WTC11 (cell line): ENCODE results near the gene EPN2. TPM values are rescaled to one million over a fixed set of nuclear protein-coding genes. Genes with fewer than 3 reads are reported as not detected.

Experiments used
- ATAC-seq: fragments of 200-7000 bp; cut with Tn5 transposase; 2 replicates; pipeline ENCODE4 v1.10.0; 2021; ENCODE audit warnings: mild to moderate bottlenecking, moderate library complexity
- CTCF ChIA-PET: fragments of 300-600 bp; sonication (Branson Sonifier 250); formaldehyde crosslinking; loops from one replicate; lab custom pipeline; 2021; ENCODE audit warnings: antibody characterized with exemption; lab: Charles Lee
- POLR2A ChIA-PET: fragments of 350-600 bp; sonication (Branson Sonifier 250); formaldehyde crosslinking; loops from one replicate; lab custom pipeline; 2021; ENCODE audit warnings: antibody characterized with exemption; lab: Charles Lee
- DNase-seq: peaks from one replicate; pipeline ENCODE4 v3.0.0; 2021; ENCODE audit warnings: low spot score
- H3K27ac Mint-ChIP-seq: 2 replicates; pipeline ENCODE4 v1.8.0; 2021; ENCODE audit warnings: mixed read lengths
- H3K27me3 Mint-ChIP-seq: 2 replicates; pipeline ENCODE4 v1.8.0; 2021; ENCODE audit warnings: low read depth, mild to moderate bottlenecking, moderate library complexity, mixed read lengths
- H3K36me3 Mint-ChIP-seq: 2 replicates; pipeline ENCODE4 v1.8.0; 2021; ENCODE audit warnings: mixed read lengths
- H3K4me1 Mint-ChIP-seq: 2 replicates; pipeline ENCODE4 v1.8.0; 2022; ENCODE audit warnings: mixed read lengths
- H3K4me3 Mint-ChIP-seq: 2 replicates; pipeline ENCODE4 v1.8.0; 2021; ENCODE audit warnings: mild to moderate bottlenecking, moderate library complexity, mixed read lengths
- H3K9me3 Mint-ChIP-seq: 2 replicates; pipeline ENCODE4 v1.8.0; 2021; ENCODE audit warnings: mixed read lengths
- E2F4 ChIP-seq: sonication (generic); formaldehyde crosslinking; IDR thresholded peaks from 2 replicates; pipeline ENCODE4 v1.8.1; 2022; ENCODE audit warnings: low read depth, mild to moderate bottlenecking, moderate library complexity, missing genetic modification reagents, borderline replicate concordance
- ESRRA ChIP-seq: sonication (generic); formaldehyde crosslinking; IDR thresholded peaks from 2 replicates; pipeline ENCODE4 v1.8.1; 2022; ENCODE audit warnings: mild to moderate bottlenecking, missing genetic modification reagents, borderline replicate concordance
- FOXP1 ChIP-seq: sonication (generic); formaldehyde crosslinking; IDR thresholded peaks from 2 replicates; pipeline ENCODE4 v1.8.0; 2022; ENCODE audit warnings: missing genetic modification reagents, mild to moderate bottlenecking, moderate library complexity, borderline replicate concordance
- HMGA2 ChIP-seq: fragments of 250-450 bp; sonication (Bioruptor Pico); IDR thresholded peaks from 2 replicates; pipeline ENCODE4 v1.4.0; 2021; ENCODE audit warnings: mild to moderate bottlenecking, moderate library complexity
- HMGXB4 ChIP-seq: sonication (generic); formaldehyde crosslinking; IDR thresholded peaks from 2 replicates; pipeline ENCODE4 v1.8.1; 2023; ENCODE audit warnings: mild to moderate bottlenecking, moderate library complexity, missing genetic modification reagents
- JAZF1 ChIP-seq: fragments of 250-450 bp; sonication (Bioruptor Pico); IDR thresholded peaks from 2 replicates; pipeline ENCODE4 v1.9.0; 2021; ENCODE audit warnings: moderate library complexity, mild to moderate bottlenecking, inconsistent platforms
- MLX ChIP-seq: sonication (generic); formaldehyde crosslinking; IDR thresholded peaks from 2 replicates; pipeline ENCODE4 v1.8.1; 2023; ENCODE audit warnings: mild to moderate bottlenecking, missing genetic modification reagents, moderate library complexity
- MXD4 ChIP-seq: fragments of 250-450 bp; sonication (Bioruptor Pico); IDR thresholded peaks from 2 replicates; pipeline ENCODE4 v1.8.0; 2021; ENCODE audit warnings: mild to moderate bottlenecking, moderate library complexity, borderline replicate concordance
- NFYB ChIP-seq: sonication (generic); formaldehyde crosslinking; conservative IDR thresholded peaks from 2 replicates; pipeline ENCODE4 v1.8.0; 2022; ENCODE audit warnings: low read depth, missing genetic modification reagents
- OVOL2 ChIP-seq: fragments of 250-450 bp; sonication (Bioruptor Pico); IDR thresholded peaks from 2 replicates; pipeline ENCODE4 v1.9.0; 2021; ENCODE audit warnings: mild to moderate bottlenecking, borderline replicate concordance
- PREB ChIP-seq: sonication (generic); formaldehyde crosslinking; IDR thresholded peaks from 2 replicates; pipeline ENCODE4 v1.8.1; 2022; ENCODE audit warnings: mild to moderate bottlenecking, missing genetic modification reagents, moderate library complexity, borderline replicate concordance
- SMAD3 ChIP-seq: sonication (generic); formaldehyde crosslinking; IDR thresholded peaks from 2 replicates; pipeline ENCODE4 v1.8.0; 2022; ENCODE audit warnings: missing genetic modification reagents, mild to moderate bottlenecking, borderline replicate concordance
- SOX15 ChIP-seq: fragments of 250-450 bp; sonication (Bioruptor Pico); IDR thresholded peaks from 2 replicates; pipeline ENCODE4 v1.9.0; 2021; ENCODE audit warnings: mild to moderate bottlenecking
- SP1 ChIP-seq: sonication (generic); formaldehyde crosslinking; conservative IDR thresholded peaks from 2 replicates; pipeline ENCODE4 v1.8.1; 2022; ENCODE audit warnings: missing genetic modification reagents
- STAT6 ChIP-seq: sonication (generic); formaldehyde crosslinking; conservative IDR thresholded peaks from 2 replicates; pipeline ENCODE4 v1.8.1; 2023; ENCODE audit warnings: mild to moderate bottlenecking, low read depth, missing genetic modification reagents, moderate library complexity
- TEAD4 ChIP-seq: sonication (generic); formaldehyde crosslinking; IDR thresholded peaks from 2 replicates; pipeline ENCODE4 v1.8.0; 2022; ENCODE audit warnings: mild to moderate bottlenecking, missing genetic modification reagents
- ZNF425 ChIP-seq: fragments of 250-450 bp; sonication (Bioruptor Pico); conservative IDR thresholded peaks from 2 replicates; pipeline ENCODE4 v1.9.0; 2021; ENCODE audit warnings: mild to moderate bottlenecking
- total RNA-seq: library from RNA; stranded (reverse); gene quantifications from 3 replicates; pipeline ENCODE4 v1.2.3, GENCODE V29; 2021

The EPN2 gene
- total RNA-seq, 1 experiment from 2014 or later: 48.8 TPM

- no peak for TF ChIP-seq ZNF425 (CRISPR knock-in tag)
- TF ChIP-seq SP1 (CRISPR knock-in tag): no peak
- no peak for TF ChIP-seq ESRRA (CRISPR knock-in tag)
- TF ChIP-seq HMGA2 (CRISPR knock-in tag): no peak
- no peak for TF ChIP-seq MXD4 (CRISPR knock-in tag)
- TF ChIP-seq MLX (CRISPR knock-in tag): no peak
- TF ChIP-seq, all 79 proteins: peak for 0
These were observed 85.0 kb downstream of the EPN2 start (continued) for GRCh38 chr17:19322129-19322505.

- POLR2A ChIA-PET: interaction anchor here (2.3 kb wide), 1 partner anchor 55 kb away, joined by 6 read pairs; the partner anchor contains the start of gene MAPK7
- Mint-ChIP-seq H3K4me3 (no peak overlapping the region), H3K36me3 (peaks cover 36% of the 10 kb centered on the region), H3K9me3 (peaks cover 22% of the 10 kb centered on the region), H3K27me3 (no peaks in the 10 kb centered on the region), H3K4me1 (peaks cover 10% of the 10 kb centered on the region), H3K27ac (no peak overlapping the region; the same call in 1 of the 2 replicates)
- CTCF ChIA-PET: interaction anchor here (0.9 to 5.8 kb wide), 10 partner anchors 10 to 124 kb away, joined by 3 to 71 read pairs (median 8); partner anchors contain the start of genes B9D1 and MAPK7
- no peak for DNase-seq
- TF ChIP-seq FOXP1 (no peak), NFYB (no peak), JAZF1 (no peak), PREB (CRISPR knock-in tag) (no peak), HMGXB4 (CRISPR knock-in tag) (no peak), E2F4 (CRISPR knock-in tag) (no peak), SMAD3 (no peak), STAT6 (CRISPR knock-in tag) (no peak), OVOL2 (no peak), SOX15 (CRISPR knock-in tag) (no peak), TEAD4 (CRISPR knock-in tag) (no peak), ZNF425 (CRISPR knock-in tag) (no peak)
- ATAC-seq: no peak
These were observed 85.7 kb downstream of the EPN2 start for GRCh38 chr17:19322861-19323260.
